Endothelial cell of umbilical vein (primary cell): Measurements from ENCODE around the gene HTR3B.

Source experiments
- EZH2 ChIP-seq: IDR thresholded peaks from 2 replicates; pipeline ENCODE4 v1.6.1; 2012; ENCODE audit warnings: borderline replicate concordance, low read depth, mild to moderate bottlenecking, moderate library complexity, low read length, inconsistent platforms; ENCODE audit not compliant: severe bottlenecking
- POLR2A ChIP-seq: IDR thresholded peaks from 2 replicates; pipeline ENCODE4 v1.6.1; 2012; ENCODE audit warnings: low read depth, mild to moderate bottlenecking, control low read depth, low read length
- POLR2AphosphoS5 ChIP-seq: IDR thresholded peaks from 2 replicates; pipeline ENCODE4 v1.6.1; 2012; ENCODE audit warnings: low read depth, mild to moderate bottlenecking, control low read depth, low read length, moderate library complexity; ENCODE audit not compliant: insufficient read depth
- TF ChIP-seq, protein P1 (sequence below), 2 donors: IDR thresholded peaks; 1 replicate in 1 of 2; 2 replicates in 1 of 2; pipeline ENCODE4 v1.5.1; 2011; ENCODE audit warnings: low read length in 2 of 2, mild to moderate bottlenecking in 2 of 2, moderate library complexity in 2 of 2, control low read depth in 1 of 2, inconsistent platforms in 1 of 2, low read depth in 1 of 2; ENCODE audit not compliant: insufficient read depth in 1 of 2; ENCODE audit errors: extremely low read depth in 1 of 2
- TF ChIP-seq, protein P2 (sequence below): IDR thresholded peaks from 2 replicates; pipeline ENCODE4 v1.6.1; 2011; ENCODE audit not compliant: insufficient read depth, insufficient read length

DNA sequence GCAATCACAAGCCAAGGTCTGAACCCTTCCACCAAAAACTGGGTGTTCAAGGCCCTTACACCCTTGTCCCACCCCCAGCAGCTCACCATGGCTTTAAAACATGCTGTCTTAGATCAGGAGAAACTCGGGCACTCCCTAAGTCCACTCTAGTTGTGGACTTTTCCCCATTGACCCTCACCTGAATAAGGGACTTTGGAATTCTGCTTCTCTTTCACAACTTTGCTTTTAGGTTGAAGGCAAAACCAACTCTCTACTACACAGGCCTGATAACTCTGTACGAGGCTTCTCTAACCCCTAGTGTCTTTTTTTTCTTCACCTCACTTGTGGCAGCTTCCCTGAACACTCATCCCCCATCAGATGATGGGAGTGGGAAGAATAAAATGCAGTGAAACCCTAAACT lies 85.3 kb downstream of the HTR3B start:
- TF ChIP-seq EZH2, result no peak
- no peak for TF ChIP-seq POLR2A
- TF ChIP-seq, protein P1, sequence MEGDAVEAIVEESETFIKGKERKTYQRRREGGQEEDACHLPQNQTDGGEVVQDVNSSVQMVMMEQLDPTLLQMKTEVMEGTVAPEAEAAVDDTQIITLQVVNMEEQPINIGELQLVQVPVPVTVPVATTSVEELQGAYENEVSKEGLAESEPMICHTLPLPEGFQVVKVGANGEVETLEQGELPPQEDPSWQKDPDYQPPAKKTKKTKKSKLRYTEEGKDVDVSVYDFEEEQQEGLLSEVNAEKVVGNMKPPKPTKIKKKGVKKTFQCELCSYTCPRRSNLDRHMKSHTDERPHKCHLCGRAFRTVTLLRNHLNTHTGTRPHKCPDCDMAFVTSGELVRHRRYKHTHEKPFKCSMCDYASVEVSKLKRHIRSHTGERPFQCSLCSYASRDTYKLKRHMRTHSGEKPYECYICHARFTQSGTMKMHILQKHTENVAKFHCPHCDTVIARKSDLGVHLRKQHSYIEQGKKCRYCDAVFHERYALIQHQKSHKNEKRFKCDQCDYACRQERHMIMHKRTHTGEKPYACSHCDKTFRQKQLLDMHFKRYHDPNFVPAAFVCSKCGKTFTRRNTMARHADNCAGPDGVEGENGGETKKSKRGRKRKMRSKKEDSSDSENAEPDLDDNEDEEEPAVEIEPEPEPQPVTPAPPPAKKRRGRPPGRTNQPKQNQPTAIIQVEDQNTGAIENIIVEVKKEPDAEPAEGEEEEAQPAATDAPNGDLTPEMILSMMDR (IDR thresholded peaks at IDR 0.05; ENCODE audit: extremely low read depth in 1 of 2, insufficient read depth in 1 of 2, low read depth in 1 of 2, low read length in 2 of 2), result no peak
- TF ChIP-seq, protein P2, sequence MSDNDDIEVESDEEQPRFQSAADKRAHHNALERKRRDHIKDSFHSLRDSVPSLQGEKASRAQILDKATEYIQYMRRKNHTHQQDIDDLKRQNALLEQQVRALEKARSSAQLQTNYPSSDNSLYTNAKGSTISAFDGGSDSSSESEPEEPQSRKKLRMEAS, result no peak
- TF ChIP-seq POLR2AphosphoS5, result no peak
